ENCODE data around the gene PDE4C.
A peak's percentile ranks its signal among the peaks of the same experiment; 100 is the strongest.

The PDE4C gene

GRCh38 chr19:18197941-18198340 lies 28.3 kb downstream of the PDE4C start:
- H3K4me3 ChIP-seq (ENCODE audit: low read length): no peak overlapping the region
- no peak for TF ChIP-seq CTCF (IDR thresholded peaks at IDR 0.05; ENCODE audit: insufficient read depth, low read depth, low read length, missing control alignments)
- no peak for DNase-seq (ENCODE audit: low read depth)

- no peak overlapping the region for H3K4me3 ChIP-seq (ENCODE audit: low read length)
- DNase-seq (ENCODE audit: low read depth): no peak
- TF ChIP-seq CTCF (IDR thresholded peaks at IDR 0.05; ENCODE audit: insufficient read depth, low read depth, low read length, missing control alignments): no peak
Measured at GRCh38 chr19:18197306-18197705, 28.9 kb downstream of the PDE4C start.

GRCh38 chr19:18196511-18196845 lies 29.8 kb downstream of the PDE4C start:
- no peak for TF ChIP-seq CTCF (IDR thresholded peaks at IDR 0.05; ENCODE audit: insufficient read depth, low read depth, low read length, missing control alignments)
- no peak for DNase-seq (ENCODE audit: low read depth)
- no peak overlapping the region for H3K4me3 ChIP-seq (ENCODE audit: low read length)

GRCh38 chr19:18194554-18195238 lies 31.5 kb downstream of the PDE4C start:
- peak; percentile 47 for DNase-seq (ENCODE audit: low read depth)
- no peak for TF ChIP-seq CTCF (IDR thresholded peaks at IDR 0.05; ENCODE audit: insufficient read depth, low read depth, low read length, missing control alignments)
- no peak overlapping the region for H3K4me3 ChIP-seq (ENCODE audit: low read length)

GRCh38 chr19:18194181-18194530 lies 32.1 kb downstream of the PDE4C start:
- no peak for TF ChIP-seq CTCF (IDR thresholded peaks at IDR 0.05; ENCODE audit: insufficient read depth, low read depth, low read length, missing control alignments)
- DNase-seq (ENCODE audit: low read depth): no peak
- H3K4me3 ChIP-seq (ENCODE audit: low read length): peak overlapping the region; percentile 80

- DNase-seq (ENCODE audit: low read depth): peak; percentile 40
- peak overlapping the region; percentile 80 for H3K4me3 ChIP-seq (ENCODE audit: low read length)
- no peak for TF ChIP-seq CTCF (IDR thresholded peaks at IDR 0.05; ENCODE audit: insufficient read depth, low read depth, low read length, missing control alignments)
Measured at GRCh38 chr19:18193388-18194180, 32.7 kb downstream of the PDE4C start.
